Measurements from ENCODE around the gene CHML.

The CHML gene

GRCh38 chr1:241646201-241646600 lies 6.0 kb upstream of the CHML start:
- peaks cover 3% of the 10 kb centered on the region for H3K27me3 ChIP-seq (ENCODE audit: insufficient read depth, low read length, poor library complexity)
- no peaks in the 10 kb centered on the region for H4K20me1 ChIP-seq (ENCODE audit: insufficient read depth, low read length)
- no peak overlapping the region for H3K9ac ChIP-seq (ENCODE audit: low read depth, low read length)
- H3K36me3 ChIP-seq (ENCODE audit: insufficient read depth, low read length): no peaks in the 10 kb centered on the region
- no peaks in the 10 kb centered on the region for H3K4me1 ChIP-seq (ENCODE audit: insufficient read depth, low read length)
- no peak overlapping the region for H3K27ac ChIP-seq (ENCODE audit: low read length)
- no peak overlapping the region for H3K4me2 ChIP-seq (ENCODE audit: insufficient read depth, low read length)
- no peaks in the 10 kb centered on the region for H3K9me3 ChIP-seq (ENCODE audit: insufficient read depth, low read length, severe bottlenecking)
- H3K4me3 ChIP-seq (ENCODE audit: low read depth in 1 of 2, low read length in 2 of 2): no peak overlapping the region
- H2AFZ ChIP-seq (ENCODE audit: low read depth, low read length): no peak overlapping the region
- ATAC-seq (ENCODE audit: insufficient read depth, low read depth): no peak
- H3K79me2 ChIP-seq (ENCODE audit: insufficient read depth, low read length): no peaks in the 10 kb centered on the region
- no peak for DNase-seq
- TF ChIP-seq EZH2 (IDR thresholded peaks at IDR 0.05; ENCODE audit: borderline replicate concordance, low read depth, low read length, severe bottlenecking) (no peak), CTCF (IDR thresholded peaks at IDR 0.05; ENCODE audit: borderline replicate concordance, extremely low read depth, low read length, poor library complexity, severe bottlenecking) (no peak)

GRCh38 chr1:241645199-241645598 lies 5.0 kb upstream of the CHML start:
- DNase-seq (no peak), ATAC-seq (ENCODE audit: insufficient read depth, low read depth) (no peak)
- no peaks in the 10 kb centered on the region for H3K79me2 ChIP-seq (ENCODE audit: insufficient read depth, low read length)
- no peak overlapping the region for H3K9ac ChIP-seq (ENCODE audit: low read depth, low read length)
- no peaks in the 10 kb centered on the region for H4K20me1 ChIP-seq (ENCODE audit: insufficient read depth, low read length)
- H3K4me3 ChIP-seq (ENCODE audit: low read depth in 1 of 2, low read length in 2 of 2): no peak overlapping the region
- H3K4me1 ChIP-seq (ENCODE audit: insufficient read depth, low read length): peaks cover 7% of the 10 kb centered on the region
- no peaks in the 10 kb centered on the region for H3K27me3 ChIP-seq (ENCODE audit: insufficient read depth, low read length, poor library complexity)
- no peaks in the 10 kb centered on the region for H3K36me3 ChIP-seq (ENCODE audit: insufficient read depth, low read length)
- no peaks in the 10 kb centered on the region for H3K9me3 ChIP-seq (ENCODE audit: insufficient read depth, low read length, severe bottlenecking)
- no peak overlapping the region for H3K27ac ChIP-seq (ENCODE audit: low read length)
- H3K4me2 ChIP-seq (ENCODE audit: insufficient read depth, low read length): no peak overlapping the region
- H2AFZ ChIP-seq (ENCODE audit: low read depth, low read length): no peak overlapping the region
- TF ChIP-seq EZH2 (IDR thresholded peaks at IDR 0.05; ENCODE audit: borderline replicate concordance, low read depth, low read length, severe bottlenecking): no peak
- TF ChIP-seq CTCF (IDR thresholded peaks at IDR 0.05; ENCODE audit: borderline replicate concordance, extremely low read depth, low read length, poor library complexity, severe bottlenecking): no peak

- no peak overlapping the region for H3K4me3 ChIP-seq (ENCODE audit: low read depth in 1 of 2, low read length in 2 of 2)
- H3K36me3 ChIP-seq (ENCODE audit: insufficient read depth, low read length): no peaks in the 10 kb centered on the region; the same call in 1 of the 2 replicates
- H3K9ac ChIP-seq (ENCODE audit: low read depth, low read length): no peak overlapping the region
- H3K4me1 ChIP-seq (ENCODE audit: insufficient read depth, low read length): peaks cover 7% of the 10 kb centered on the region
- H2AFZ ChIP-seq (ENCODE audit: low read depth, low read length): no peak overlapping the region
- H3K79me2 ChIP-seq (ENCODE audit: insufficient read depth, low read length): peaks cover 7% of the 10 kb centered on the region
- H3K4me2 ChIP-seq (ENCODE audit: insufficient read depth, low read length): no peak overlapping the region
- no peak for ATAC-seq (ENCODE audit: insufficient read depth, low read depth)
- no peaks in the 10 kb centered on the region for H4K20me1 ChIP-seq (ENCODE audit: insufficient read depth, low read length)
- DNase-seq: no peak
- TF ChIP-seq CTCF (IDR thresholded peaks at IDR 0.05; ENCODE audit: borderline replicate concordance, extremely low read depth, low read length, poor library complexity, severe bottlenecking): no peak
- TF ChIP-seq EZH2 (IDR thresholded peaks at IDR 0.05; ENCODE audit: borderline replicate concordance, low read depth, low read length, severe bottlenecking): no peak
- no peak overlapping the region for H3K27ac ChIP-seq (ENCODE audit: low read length)
- H3K27me3 ChIP-seq (ENCODE audit: insufficient read depth, low read length, poor library complexity): no peaks in the 10 kb centered on the region
- no peaks in the 10 kb centered on the region for H3K9me3 ChIP-seq (ENCODE audit: insufficient read depth, low read length, severe bottlenecking)
These were observed 4.1 kb upstream of the CHML start for GRCh38 chr1:241644259-241644658.

- Histone ChIP-seq H3K27me3 (ENCODE audit: insufficient read depth, low read length, poor library complexity) (no peaks in the 10 kb centered on the region), H2AFZ (ENCODE audit: low read depth, low read length) (no peak overlapping the region), H3K9ac (ENCODE audit: low read depth, low read length) (no peak overlapping the region), H4K20me1 (ENCODE audit: insufficient read depth, low read length) (no peaks in the 10 kb centered on the region), H3K4me2 (ENCODE audit: insufficient read depth, low read length) (no peak overlapping the region), H3K36me3 (ENCODE audit: insufficient read depth, low read length) (no peaks in the 10 kb centered on the region; the same call in 1 of the 2 replicates), H3K27ac (ENCODE audit: low read length) (no peak overlapping the region), H3K9me3 (ENCODE audit: insufficient read depth, low read length, severe bottlenecking) (no peaks in the 10 kb centered on the region), H3K79me2 (ENCODE audit: insufficient read depth, low read length) (peaks cover 24% of the 10 kb centered on the region), H3K4me3 (ENCODE audit: low read depth in 1 of 2, low read length in 2 of 2) (no peak overlapping the region), H3K4me1 (ENCODE audit: insufficient read depth, low read length) (peaks cover 22% of the 10 kb centered on the region)
- ATAC-seq (ENCODE audit: insufficient read depth, low read depth) (no peak), DNase-seq (no peak)
- no peak for TF ChIP-seq CTCF (IDR thresholded peaks at IDR 0.05; ENCODE audit: borderline replicate concordance, extremely low read depth, low read length, poor library complexity, severe bottlenecking)
- no peak for TF ChIP-seq EZH2 (IDR thresholded peaks at IDR 0.05; ENCODE audit: borderline replicate concordance, low read depth, low read length, severe bottlenecking)
These were observed 2.4 kb upstream of the CHML start for GRCh38 chr1:241642593-241642944.

Measured in DND-41 (cell line).